ENCODE measurements around the gene RGS7BP. TPM values are rescaled to one million over a fixed set of nuclear protein-coding genes. Genes with fewer than 3 reads are reported as not detected.

Gene RGS7BP
- total and polyA plus RNA-seq, 12 donors, result 0.54 to 23.5 (median 7.4) TPM

- no peak for TF ChIP-seq CTCF (IDR thresholded peaks at IDR 0.05)
- no peak for TF ChIP-seq POLR2A (IDR thresholded peaks at IDR 0.05)
- intact Hi-C loops (cut with DNase I), result loop anchor here (5.0 to 10.0 kb wide), 3 partner anchors 144 to 847 kb away; partner anchors contain the start of gene ADAMTS6 (in 1 of the 2)
- Histone ChIP-seq H3K9me3 (replicated peaks in 1 of 3) (no peaks in the 10 kb centered on the region), H3K4me1 (replicated peaks in 1 of 2) (no peaks in the 10 kb centered on the region), H3K27ac (no peak overlapping the region), H3K27me3 (no peaks in the 10 kb centered on the region), H3K4me3 (no peak overlapping the region), H3K36me3 (replicated peaks in 1 of 2) (no peaks in the 10 kb centered on the region)
- no peak for DNase-seq
- 67 to 70% (median 68%) methylated on average over 9 to 10 of the region's 10 CpGs for WGBS, 4 donors
These were observed 132.1 kb downstream of the RGS7BP start for GRCh38 chr5:64637837-64638443.

- TF ChIP-seq CTCF (IDR thresholded peaks at IDR 0.05), result no peak
- no peak for TF ChIP-seq POLR2A (IDR thresholded peaks at IDR 0.05)
- no peaks in the 10 kb centered on the region for H3K9me3 ChIP-seq (replicated peaks in 1 of 3)
- peaks cover 11 to 15% of the 10 kb centered on the region in 2 donors for H3K4me1 ChIP-seq (replicated peaks in 1 of 2)
- DNase-seq, result no peak
- no peaks in the 10 kb centered on the region for H3K36me3 ChIP-seq (replicated peaks in 1 of 2)
- intact Hi-C loops (cut with DNase I), result no loop called here
- H3K27ac ChIP-seq, result peak overlapping the region in 2 of 5 donors; percentile 8 to 52
- H3K4me3 ChIP-seq, result peak overlapping the region in 1 of 4 donors; percentile 44
- no peaks in the 10 kb centered on the region for H3K27me3 ChIP-seq
These were observed 139.0 kb downstream of the RGS7BP start for GRCh38 chr5:64644831-64645230.

GRCh38 chr5:64646169-64646568, 140.4 kb downstream of the RGS7BP start:
- no peaks in the 10 kb centered on the region for H3K9me3 ChIP-seq (replicated peaks in 1 of 3)
- intact Hi-C loops (cut with DNase I), result no loop called here
- TF ChIP-seq POLR2A (IDR thresholded peaks at IDR 0.05) (no peak), CTCF (IDR thresholded peaks at IDR 0.05) (no peak)

GRCh38 chr5:64649512-64649911, 143.7 kb downstream of the RGS7BP start:
- Histone ChIP-seq H3K27ac (no peak overlapping the region), H3K4me1 (replicated peaks in 1 of 2) (peaks cover 3 to 9% of the 10 kb centered on the region in 2 donors), H3K36me3 (replicated peaks in 1 of 2) (no peaks in the 10 kb centered on the region), H3K4me3 (no peak overlapping the region), H3K9me3 (replicated peaks in 1 of 3) (no peaks in the 10 kb centered on the region), H3K27me3 (no peaks in the 10 kb centered on the region)
- intact Hi-C loops (cut with DNase I), result no loop called here
- TF ChIP-seq POLR2A (IDR thresholded peaks at IDR 0.05) (no peak), CTCF (IDR thresholded peaks at IDR 0.05) (no peak)
- DNase-seq, result no peak
- WGBS, 4 donors, result 72 to 79% (median 75%) methylated on average over 2 of the region's 2 CpGs

More at GRCh38 chr5:64646169-64646568, 140.4 kb downstream of the RGS7BP start:
- no peak overlapping the region for H3K4me3 ChIP-seq
- no peak for DNase-seq
- H3K36me3 ChIP-seq (replicated peaks in 1 of 2), result no peaks in the 10 kb centered on the region
- no peak overlapping the region for H3K27ac ChIP-seq
- peaks cover 11 to 15% of the 10 kb centered on the region in 2 donors for H3K4me1 ChIP-seq (replicated peaks in 1 of 2)
- WGBS, 4 donors, result 84 to 97% (median 92%) methylated on average over 3 of the region's 3 CpGs
- no peaks in the 10 kb centered on the region for H3K27me3 ChIP-seq
